Left ventricle myocardium inferior (tissue), 1 donor: Measurements from ENCODE around the gene HSD17B10. TPM values are rescaled to one million over a fixed set of nuclear protein-coding genes. Genes with fewer than 3 reads are reported as not detected.
"Not testable (repeated sequence)": the region's sequence is repeated elsewhere in the genome, so short reads cannot be mapped to it uniquely, and the experiment has no call there.

Experiments
- DNase-seq: peaks from one replicate; pipeline ENCODE4 v3.0.0-alpha.2; 2020
- H3K27ac ChIP-seq: fragments of 200-600 bp; replicated peaks from 2 replicates; pipeline ENCODE4 v1.8.0; 2021
- H3K27me3 ChIP-seq: fragments of 200-600 bp; 2 replicates; pipeline ENCODE4 v1.8.0; 2021; ENCODE audit warnings: low read depth
- H3K36me3 ChIP-seq: fragments of 200-600 bp; 2 replicates; pipeline ENCODE4 v1.8.0; 2021
- H3K4me1 ChIP-seq: fragments of 200-600 bp; 2 replicates; pipeline ENCODE4 v1.8.0; 2021
- H3K4me3 ChIP-seq: fragments of 200-600 bp; 2 replicates; pipeline ENCODE4 v1.8.0; 2021; ENCODE audit warnings: mild to moderate bottlenecking, moderate library complexity
- H3K9me3 ChIP-seq: fragments of 200-600 bp; replicated peaks from 2 replicates; pipeline ENCODE4 v1.8.0; 2021
- CTCF ChIP-seq: fragments of 200-600 bp; IDR thresholded peaks from 2 replicates; pipeline ENCODE4 v1.8.0; 2021; ENCODE audit warnings: antibody characterized with exemption, mild to moderate bottlenecking, borderline replicate concordance
- intact Hi-C: fragments of 100-400 bp; cut with micrococcal nuclease; formaldehyde crosslinking; loops from one replicate; pipeline ENCODE4 v1.11.0; 2022
- total RNA-seq: library from RNA; stranded (reverse); fragmentation: NEBNext Ultra II Directional; extraction: Animal tissue kit (Norgen Biotek cat#: 25700); gene quantifications from one replicate; pipeline ENCODE4 v1.2.1, GENCODE V29; 2021
- donor health status: DM: no; HTN: yes; CAD: no; lungs with severe emphysema.

The HSD17B10 gene
- total RNA-seq, 1 donor from 2014 or later: 109 TPM

- Histone ChIP-seq H3K36me3 (no peaks in the 10 kb centered on the region), H3K9me3 (no peaks in the 10 kb centered on the region), H3K27me3 (no peaks in the 10 kb centered on the region), H3K4me3 (no peak overlapping the region), H3K4me1 (no peaks in the 10 kb centered on the region), H3K27ac (no peak overlapping the region)
- intact Hi-C loops: no loop called here
- TF ChIP-seq CTCF: no peak
- DNase-seq: no peak
Measured at GRCh38 chrX:53476371-53476770, 42.2 kb upstream of the HSD17B10 start.

- H3K36me3 ChIP-seq: no peaks in the 10 kb centered on the region
- TF ChIP-seq CTCF: no peak
- no peak for DNase-seq
- H3K4me1 ChIP-seq: no peaks in the 10 kb centered on the region
- H3K9me3 ChIP-seq: no peaks in the 10 kb centered on the region
- H3K27me3 ChIP-seq: no peaks in the 10 kb centered on the region
- intact Hi-C loops: no loop called here
- no peak overlapping the region for H3K4me3 ChIP-seq
- no peak overlapping the region for H3K27ac ChIP-seq
Measured at GRCh38 chrX:53474707-53475106, 40.5 kb upstream of the HSD17B10 start.

- Histone ChIP-seq H3K4me3 (no peak overlapping the region), H3K36me3 (no peaks in the 10 kb centered on the region), H3K4me1 (no peaks in the 10 kb centered on the region), H3K9me3 (no peaks in the 10 kb centered on the region), H3K27me3 (no peaks in the 10 kb centered on the region), H3K27ac (no peak overlapping the region)
- no peak for TF ChIP-seq CTCF
- DNase-seq: no peak
- intact Hi-C loops: no loop called here
Measured at GRCh38 chrX:53471346-53471745, 37.2 kb upstream of the HSD17B10 start.

- H3K27ac ChIP-seq, H3K36me3 ChIP-seq, H3K27me3 ChIP-seq, H3K4me3 ChIP-seq, H3K9me3 ChIP-seq, intact Hi-C loops, DNase-seq, H3K4me1 ChIP-seq: not testable (repeated sequence)
Measured at GRCh38 chrX:53468659-53469058, 34.5 kb upstream of the HSD17B10 start.

- no peaks in the 10 kb centered on the region for H3K27me3 ChIP-seq
- H3K4me3 ChIP-seq: no peak overlapping the region
- intact Hi-C loops: no loop called here
- no peaks in the 10 kb centered on the region for H3K9me3 ChIP-seq
- H3K4me1 ChIP-seq: no peaks in the 10 kb centered on the region
- no peak for TF ChIP-seq CTCF
- no peak for DNase-seq
- no peaks in the 10 kb centered on the region for H3K36me3 ChIP-seq
- no peak overlapping the region for H3K27ac ChIP-seq
Measured at GRCh38 chrX:53458082-53458481, 23.9 kb upstream of the HSD17B10 start.

GRCh38 chrX:53456254-53456653, 22.1 kb upstream of the HSD17B10 start:
- Histone ChIP-seq H3K27me3 (no peaks in the 10 kb centered on the region), H3K4me3 (no peak overlapping the region), H3K36me3 (no peaks in the 10 kb centered on the region), H3K4me1 (no peaks in the 10 kb centered on the region), H3K27ac (no peak overlapping the region), H3K9me3 (no peaks in the 10 kb centered on the region)
- TF ChIP-seq CTCF: no peak
- intact Hi-C loops: no loop called here
- no peak for DNase-seq
